IgD-negative memory B cell (primary cell): ENCODE measurements around the gene MED20. TPM values are rescaled to one million over a fixed set of nuclear protein-coding genes. Genes with fewer than 3 reads are reported as not detected.
"Not testable (repeated sequence)": the region's sequence is repeated elsewhere in the genome, so short reads cannot be mapped to it uniquely, and the experiment has no call there.

Experiments used
- H3K27ac Mint-ChIP-seq, 3 donors: one replicate each; pipeline ENCODE4 v1.8.0; 2020 to 2022; ENCODE audit warnings: mild to moderate bottlenecking in 3 of 3, mixed read lengths in 3 of 3, moderate library complexity in 1 of 3
- H3K27me3 Mint-ChIP-seq: one replicate; pipeline ENCODE4 v1.8.0; 2021; ENCODE audit warnings: mixed read lengths
- H3K36me3 Mint-ChIP-seq: one replicate; pipeline ENCODE4 v1.8.0; 2020; ENCODE audit warnings: mild to moderate bottlenecking, mixed read lengths
- H3K4me1 Mint-ChIP-seq, 3 donors: one replicate each; pipeline ENCODE4 v1.8.0; 2020 to 2022; ENCODE audit warnings: mixed read lengths in 3 of 3, mild to moderate bottlenecking in 1 of 3
- H3K4me3 Mint-ChIP-seq, 4 donors: one replicate each; pipeline ENCODE4 v1.8.0; 2020 to 2022; ENCODE audit warnings: mild to moderate bottlenecking in 4 of 4, mixed read lengths in 4 of 4, moderate library complexity in 3 of 4
- H3K9me3 Mint-ChIP-seq, 3 donors: one replicate each; pipeline ENCODE4 v1.8.0; 2020 to 2021; ENCODE audit warnings: mixed read lengths in 3 of 3, mild to moderate bottlenecking in 1 of 3
- polyA plus RNA-seq: library from polyadenylated mRNA; unstranded; fragments of 300-500 nt; fragmentation: Illumina TruSeq; gene quantifications from one replicate; pipeline ENCODE4 v1.2.3, GENCODE V29; 2021

The MED20 gene
- polyA plus RNA-seq, 1 donor from 2014 or later, result 9.8 TPM

DNA sequence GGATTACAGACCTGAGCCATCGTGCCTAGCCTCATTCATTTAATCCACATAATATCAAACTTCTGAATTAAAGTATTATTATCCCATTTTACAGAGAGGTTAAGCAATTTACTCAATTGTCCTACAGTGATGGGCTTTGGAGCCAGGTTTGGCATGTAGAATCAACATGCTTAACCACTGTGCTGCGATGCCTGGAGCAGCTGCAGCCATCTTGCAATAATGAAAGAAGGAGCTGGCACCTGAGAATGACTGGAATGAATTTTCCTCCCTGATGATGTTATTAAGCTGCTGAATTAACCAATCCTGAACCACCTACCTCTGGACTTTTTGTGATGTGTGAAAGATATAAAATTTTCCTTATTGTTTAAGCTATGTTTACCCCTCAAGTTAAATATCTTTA lies 33.7 kb upstream of the MED20 start:
- H3K36me3 Mint-ChIP-seq, result peaks cover 4% of the 10 kb centered on the region
- H3K4me3 Mint-ChIP-seq, result no peak overlapping the region
- H3K27ac Mint-ChIP-seq, result no peak overlapping the region
- peaks cover 8 to 19% (median 18%) of the 10 kb centered on the region in 3 donors for H3K4me1 Mint-ChIP-seq
- H3K27me3 Mint-ChIP-seq, result no peaks in the 10 kb centered on the region
- no peaks in the 10 kb centered on the region for H3K9me3 Mint-ChIP-seq

DNA sequence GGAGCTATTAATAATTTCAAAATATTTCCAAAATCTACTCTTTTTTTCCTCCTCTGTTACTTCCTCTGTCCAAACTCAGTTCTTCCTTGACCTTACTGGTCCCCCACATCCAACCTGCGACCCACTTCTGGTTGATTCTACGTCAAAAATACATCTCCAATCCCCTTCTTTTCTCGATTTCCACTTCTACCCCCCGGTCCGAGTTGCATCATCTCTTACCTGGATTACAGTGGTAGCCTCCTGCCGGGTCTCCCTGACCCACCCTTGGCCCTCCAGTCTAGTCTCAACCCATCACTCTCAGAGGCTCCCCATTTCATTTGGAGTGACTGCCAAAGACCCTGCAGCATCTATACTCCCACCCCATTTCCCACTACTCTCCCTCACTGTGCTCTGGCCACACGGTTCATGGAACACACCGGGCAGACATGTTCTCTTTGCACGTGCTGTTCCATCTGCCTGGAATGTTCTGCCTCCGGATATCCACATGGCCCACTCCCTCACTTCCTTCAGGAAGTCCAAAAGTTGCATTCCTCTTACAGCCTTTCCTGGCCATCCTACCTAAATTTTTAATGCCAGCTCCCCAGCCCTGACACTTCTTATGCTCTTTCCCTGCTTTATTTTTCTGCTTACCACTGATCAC lies 26.8 kb upstream of the MED20 start:
- peak overlapping the region in 2 of 3 donors; percentile 23 to 83 for H3K27ac Mint-ChIP-seq
- peaks cover 5% of the 10 kb centered on the region for H3K36me3 Mint-ChIP-seq
- H3K9me3 Mint-ChIP-seq, result no peaks in the 10 kb centered on the region
- H3K27me3 Mint-ChIP-seq, result no peaks in the 10 kb centered on the region
- peaks cover 5 to 10% (median 6%) of the 10 kb centered on the region in 3 donors for H3K4me1 Mint-ChIP-seq
- H3K4me3 Mint-ChIP-seq, result peak overlapping the region in 1 of 4 donors; percentile 37

GRCh38 chr6:41943456-41943855 lies 22.5 kb upstream of the MED20 start:
- H3K36me3 Mint-ChIP-seq, result peaks cover 5% of the 10 kb centered on the region
- H3K27me3 Mint-ChIP-seq, result no peaks in the 10 kb centered on the region
- peak overlapping the region in 3 of 4 donors; percentile 18 to 52 (median 23) for H3K4me3 Mint-ChIP-seq
- no peaks in the 10 kb centered on the region for H3K9me3 Mint-ChIP-seq
- no peak overlapping the region for H3K27ac Mint-ChIP-seq
- peaks cover 25 to 34% (median 29%) of the 10 kb centered on the region in 3 donors for H3K4me1 Mint-ChIP-seq

DNA sequence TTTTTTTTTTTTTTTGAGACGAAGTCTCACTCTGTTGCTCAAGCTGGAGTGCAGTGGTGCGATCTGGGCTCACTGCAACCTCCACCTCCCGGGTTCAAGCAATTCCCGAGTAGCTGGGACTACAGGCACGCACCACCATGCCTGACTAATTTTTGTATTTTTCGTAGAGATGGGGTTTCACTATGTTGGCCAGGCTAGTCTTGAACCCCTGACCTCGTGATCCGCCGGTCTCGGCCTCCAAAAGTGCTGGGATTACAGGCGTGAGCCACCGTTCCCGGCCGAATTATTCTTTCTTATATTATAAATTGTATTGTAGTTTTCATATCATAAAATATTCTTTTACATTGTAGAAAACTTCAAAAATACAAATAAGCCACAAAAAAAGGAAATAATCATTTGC lies 21.9 kb upstream of the MED20 start:
- Mint-ChIP-seq H3K27ac (peak overlapping the region in 1 of 3 donors; percentile 78), H3K4me1 (peaks cover 26 to 36% (median 33%) of the 10 kb centered on the region in 3 donors), H3K4me3 (peak overlapping the region in 1 of 4 donors; percentile 88)
- not testable (repeated sequence) for H3K27me3 Mint-ChIP-seq, H3K36me3 Mint-ChIP-seq, H3K9me3 Mint-ChIP-seq

DNA sequence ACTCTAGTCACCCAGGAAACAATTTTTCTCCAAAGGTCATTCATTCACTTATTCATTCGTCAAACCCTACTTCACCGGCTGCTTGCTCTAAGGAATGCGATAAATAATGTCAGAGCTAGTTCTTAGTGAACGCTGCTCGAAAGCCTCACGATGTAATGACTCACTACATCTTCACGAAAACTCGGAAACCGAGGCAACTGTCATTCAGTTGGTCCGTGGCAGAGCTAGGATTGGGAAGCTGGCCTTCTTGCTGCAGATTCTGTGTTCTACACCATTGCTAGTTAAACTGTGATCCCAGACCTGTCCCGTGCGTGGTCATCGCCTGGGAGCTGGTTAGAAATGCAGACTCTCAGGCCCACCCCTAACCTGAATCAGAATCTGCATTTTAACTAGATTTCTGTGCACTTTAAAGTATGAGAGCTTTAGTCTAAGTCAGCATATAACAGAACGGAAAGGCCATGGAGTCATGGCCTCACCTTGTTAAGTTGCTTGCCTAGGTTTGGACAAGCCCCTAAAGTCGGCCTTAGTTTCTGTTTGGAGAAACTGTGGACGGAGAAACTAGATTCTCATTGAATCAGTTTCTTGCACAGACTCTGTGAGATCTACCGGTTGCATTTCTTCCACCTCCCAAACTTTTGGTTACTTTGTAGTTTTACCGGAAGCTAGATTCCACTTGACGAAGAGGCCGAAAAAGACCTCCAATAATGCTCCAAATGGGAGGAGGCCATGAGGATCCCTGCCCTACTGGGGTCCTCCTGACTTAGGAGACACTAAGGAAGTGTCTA lies 21.3 kb upstream of the MED20 start:
- Mint-ChIP-seq H3K4me1 (peaks cover 27 to 37% (median 35%) of the 10 kb centered on the region in 3 donors), H3K27ac (peak overlapping the region; percentile 32 to 85 (median 78)), H3K4me3 (peak overlapping the region; percentile 86 to 97 (median 89)), H3K27me3 (no peaks in the 10 kb centered on the region), H3K36me3 (no peaks in the 10 kb centered on the region), H3K9me3 (no peaks in the 10 kb centered on the region)

- H3K27me3 Mint-ChIP-seq, result no peaks in the 10 kb centered on the region
- H3K9me3 Mint-ChIP-seq, result no peaks in the 10 kb centered on the region
- no peaks in the 10 kb centered on the region for H3K36me3 Mint-ChIP-seq
- peaks cover 31 to 39% (median 39%) of the 10 kb centered on the region in 3 donors for H3K4me1 Mint-ChIP-seq
- peak within 1 kb of the TSS; percentile 89 to 96 (median 94) for H3K27ac Mint-ChIP-seq
- peak within 1 kb of the TSS; percentile 86 to 97 (median 89) for H3K4me3 Mint-ChIP-seq
These were observed 20.5 kb upstream of the MED20 start, which contains the start of gene CCND3 for GRCh38 chr6:41941280-41942066. Gene CCND3 (minus strand): TSS chr6:41941808. CDS start chr6:41941649, 159 bp downstream.

GRCh38 chr6:41940759-41941279 lies 19.9 kb upstream of the MED20 start:
- peak overlapping the region; percentile 86 to 94 (median 89) for H3K4me3 Mint-ChIP-seq
- peaks cover 35 to 44% (median 44%) of the 10 kb centered on the region in 3 donors for H3K4me1 Mint-ChIP-seq
- H3K36me3 Mint-ChIP-seq, result no peaks in the 10 kb centered on the region
- no peaks in the 10 kb centered on the region for H3K9me3 Mint-ChIP-seq
- no peaks in the 10 kb centered on the region for H3K27me3 Mint-ChIP-seq
- peak overlapping the region; percentile 89 to 96 (median 94) for H3K27ac Mint-ChIP-seq

DNA sequence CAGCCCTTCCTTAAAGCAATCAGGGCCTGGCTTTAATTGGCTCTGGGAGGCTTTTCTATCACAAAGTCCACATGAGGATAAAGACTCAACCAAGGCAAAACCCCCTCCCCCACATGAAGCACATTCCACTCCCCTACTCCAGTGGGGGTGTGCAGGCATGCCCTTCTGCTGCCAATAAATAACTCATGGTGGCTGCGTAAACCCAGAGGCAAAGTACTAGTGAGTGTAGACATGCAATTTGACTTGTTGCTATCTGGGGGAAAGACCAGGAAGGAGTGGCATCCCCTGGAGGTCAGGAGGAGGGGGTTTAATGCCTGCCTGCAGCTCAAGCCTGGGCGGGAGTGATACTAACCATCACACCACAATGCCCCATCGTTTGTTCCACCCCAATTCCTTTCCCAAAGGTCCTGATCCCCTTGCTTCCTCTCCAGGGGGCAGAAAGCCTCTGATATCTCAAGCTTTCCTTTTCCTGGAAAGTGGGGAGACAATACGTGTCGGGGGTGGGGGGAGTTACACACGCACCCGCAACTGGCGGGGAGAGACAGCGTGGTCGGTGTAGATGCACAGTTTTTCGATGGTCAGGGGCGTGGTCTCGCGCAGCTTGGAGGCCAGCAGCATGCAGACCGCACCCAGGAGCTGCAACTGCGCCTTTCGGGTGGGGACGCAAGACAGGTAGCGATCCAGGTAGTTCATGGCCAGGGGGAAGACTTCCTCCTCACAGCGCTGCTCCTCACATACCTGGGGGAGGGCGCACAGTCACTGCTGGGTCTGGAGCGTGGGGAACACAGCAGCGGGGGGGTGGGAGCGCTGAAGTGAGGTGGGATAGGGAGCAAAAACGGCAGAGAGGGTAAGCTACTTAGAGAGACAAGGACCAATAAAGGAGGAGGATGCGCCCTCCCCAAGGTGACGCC lies 19.2 kb upstream of the MED20 start:
- H3K9me3 Mint-ChIP-seq, result no peaks in the 10 kb centered on the region
- H3K27me3 Mint-ChIP-seq, result no peaks in the 10 kb centered on the region
- peaks cover 35 to 44% (median 44%) of the 10 kb centered on the region in 3 donors for H3K4me1 Mint-ChIP-seq
- peak overlapping the region; percentile 89 to 96 (median 94) for H3K27ac Mint-ChIP-seq
- peak overlapping the region; percentile 86 to 94 (median 89) for H3K4me3 Mint-ChIP-seq
- H3K36me3 Mint-ChIP-seq, result no peaks in the 10 kb centered on the region

- peak overlapping the region; percentile 86 to 94 (median 89) for H3K4me3 Mint-ChIP-seq
- no peaks in the 10 kb centered on the region for H3K9me3 Mint-ChIP-seq
- H3K36me3 Mint-ChIP-seq, result no peaks in the 10 kb centered on the region
- no peaks in the 10 kb centered on the region for H3K27me3 Mint-ChIP-seq
- H3K4me1 Mint-ChIP-seq, result peaks cover 39 to 51% (median 49%) of the 10 kb centered on the region in 3 donors
- peak overlapping the region in 2 of 3 donors; percentile 81 to 94 for H3K27ac Mint-ChIP-seq
These were observed 18.4 kb upstream of the MED20 start for GRCh38 chr6:41939176-41939847.

DNA sequence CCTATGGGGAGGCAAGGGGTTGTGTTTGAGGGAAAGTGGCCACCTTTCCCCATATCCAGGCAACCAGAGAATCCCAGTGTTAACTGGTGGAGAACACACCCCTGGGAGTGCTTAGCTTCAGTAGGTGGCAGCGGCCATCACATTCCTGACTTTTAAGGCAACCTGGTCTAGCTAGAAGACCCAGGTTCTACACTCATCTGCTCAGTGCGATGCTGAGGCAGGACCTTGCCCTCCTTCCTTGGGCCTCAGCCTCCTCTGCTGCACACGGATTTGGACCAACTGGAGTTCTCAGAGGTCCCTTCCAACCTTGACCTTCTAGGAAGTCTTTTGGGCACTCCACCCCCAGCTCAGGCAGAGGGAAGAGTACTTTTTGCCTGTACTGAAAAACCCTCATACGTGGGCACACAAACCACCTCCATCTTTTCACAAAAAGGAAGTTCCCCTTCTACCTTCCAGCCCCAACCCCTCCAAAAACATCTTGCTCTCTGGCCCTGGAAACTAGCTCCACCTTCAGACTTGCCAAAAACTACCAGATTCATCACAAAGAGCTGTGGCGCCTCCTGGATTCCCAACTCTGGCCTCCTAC lies 17.7 kb upstream of the MED20 start:
- Mint-ChIP-seq H3K9me3 (no peaks in the 10 kb centered on the region), H3K27ac (peak overlapping the region; percentile 9 to 94 (median 71)), H3K27me3 (no peaks in the 10 kb centered on the region), H3K4me3 (peak overlapping the region; percentile 61 to 88 (median 74)), H3K4me1 (peaks cover 40 to 51% (median 51%) of the 10 kb centered on the region in 3 donors), H3K36me3 (no peaks in the 10 kb centered on the region)

- peak overlapping the region; percentile 31 to 94 (median 59) for H3K27ac Mint-ChIP-seq
- H3K27me3 Mint-ChIP-seq, result no peaks in the 10 kb centered on the region
- no peaks in the 10 kb centered on the region for H3K36me3 Mint-ChIP-seq
- peak overlapping the region; percentile 34 to 91 (median 76) for H3K4me3 Mint-ChIP-seq
- H3K9me3 Mint-ChIP-seq, result no peaks in the 10 kb centered on the region
- H3K4me1 Mint-ChIP-seq, result peaks cover 40 to 52% (median 51%) of the 10 kb centered on the region in 3 donors
These were observed 17.1 kb upstream of the MED20 start for GRCh38 chr6:41937861-41938574.

DNA sequence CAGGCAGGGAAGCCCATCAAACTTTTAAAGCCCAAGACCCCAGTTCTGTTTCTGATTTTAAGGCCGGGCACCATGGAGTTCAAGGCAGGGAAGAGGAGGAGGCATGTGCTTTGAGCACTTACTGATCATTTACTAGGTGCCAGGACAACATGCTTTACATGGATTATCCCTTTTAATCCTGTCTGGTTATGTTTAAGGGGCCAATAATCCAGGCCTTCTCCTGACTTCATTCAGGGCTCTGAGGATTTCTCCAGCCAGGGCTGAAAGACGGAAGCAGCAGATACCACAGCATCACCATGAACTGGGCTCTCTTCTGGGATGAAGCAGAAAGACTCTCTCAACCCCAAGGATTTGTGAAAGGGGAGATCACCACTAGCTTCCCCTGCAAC lies 16.5 kb upstream of the MED20 start:
- Mint-ChIP-seq H3K27me3 (no peaks in the 10 kb centered on the region), H3K4me3 (peak overlapping the region in 3 of 4 donors; percentile 60 to 88 (median 82)), H3K4me1 (peaks cover 40 to 51% (median 48%) of the 10 kb centered on the region in 3 donors), H3K27ac (peak overlapping the region; percentile 31 to 94 (median 59)), H3K36me3 (no peaks in the 10 kb centered on the region), H3K9me3 (no peaks in the 10 kb centered on the region)
